ENCODE results near the gene TNFAIP2. TPM values are rescaled to one million over a fixed set of nuclear protein-coding genes. Genes with fewer than 3 reads are reported as not detected.

The TNFAIP2 gene
- total and polyA plus RNA-seq, 3 experiments from 2014 or later, result 0.70 to 1.4 TPM; not detected in 1

GRCh38 chr14:103142026-103142425, 18.8 kb downstream of the TNFAIP2 start:
- Histone ChIP-seq H3K4me3 (ENCODE audit: low read length) (no peak overlapping the region), H3K27me3 (ENCODE audit: insufficient read depth, low read length, poor library complexity, severe bottlenecking) (peaks cover 3% of the 10 kb centered on the region), H3K9me3 (ENCODE audit: low read length) (no peaks in the 10 kb centered on the region), H3K4me1 (ENCODE audit: insufficient read depth, low read length) (no peaks in the 10 kb centered on the region), H3K36me3 (ENCODE audit: insufficient read depth, low read length) (no peaks in the 10 kb centered on the region), H3K27ac (ENCODE audit: low read depth, low read length) (no peak overlapping the region)
- ChIA-PET POLR2A (no interaction called here), CTCF (interaction anchor here (1.0 kb wide), 1 partner anchor 37 kb away, joined by 5 read pairs; no protein-coding TSS in a partner anchor)
- Mint-ChIP-seq H3K4me1 (peaks cover 0 to 13% (median 6%) of the 10 kb centered on the region in 3 donors), H3K27me3 (peaks cover 21 to 60% of the 10 kb centered on the region in 2 donors), H3K27ac (peak overlapping the region in 1 of 8 donors; percentile 26), H3K4me3 (no peak overlapping the region), H3K9me3 (no peaks in the 10 kb centered on the region), H3K36me3 (no peaks in the 10 kb centered on the region)
- no peak for DNase-seq

GRCh38 chr14:103142721-103143302, 19.6 kb downstream of the TNFAIP2 start:
- Mint-ChIP-seq H3K9me3 (no peaks in the 10 kb centered on the region), H3K36me3 (no peaks in the 10 kb centered on the region), H3K27me3 (peaks cover 19 to 66% of the 10 kb centered on the region in 2 donors), H3K27ac (peak overlapping the region in 1 of 8 donors; percentile 26), H3K4me3 (no peak overlapping the region), H3K4me1 (peaks cover 0 to 13% (median 6%) of the 10 kb centered on the region in 3 donors)
- Histone ChIP-seq H3K27me3 (ENCODE audit: insufficient read depth, low read length, poor library complexity, severe bottlenecking) (peaks cover 3% of the 10 kb centered on the region), H3K36me3 (ENCODE audit: insufficient read depth, low read length) (no peaks in the 10 kb centered on the region), H3K9me3 (ENCODE audit: low read length) (no peaks in the 10 kb centered on the region), H3K4me1 (ENCODE audit: insufficient read depth, low read length) (no peaks in the 10 kb centered on the region), H3K4me3 (ENCODE audit: low read length) (no peak overlapping the region), H3K27ac (ENCODE audit: low read depth, low read length) (no peak overlapping the region)
- POLR2A ChIA-PET, result no interaction called here
- CTCF ChIA-PET, result interaction anchor here (1.0 kb wide), 1 partner anchor 38 kb away, joined by 5 read pairs; no protein-coding TSS in a partner anchor
- DNase-seq, result no peak

- H3K36me3 ChIP-seq (ENCODE audit: insufficient read depth, low read length), result no peaks in the 10 kb centered on the region
These were observed 20.2 kb downstream of the TNFAIP2 start for GRCh38 chr14:103143506-103143905.

GRCh38 chr14:103144085-103144484, 20.8 kb downstream of the TNFAIP2 start:
- no peaks in the 10 kb centered on the region for H3K9me3 Mint-ChIP-seq
- H3K4me1 ChIP-seq (ENCODE audit: insufficient read depth, low read length), result no peaks in the 10 kb centered on the region

More at GRCh38 chr14:103143506-103143905, 20.2 kb downstream of the TNFAIP2 start:
- Mint-ChIP-seq H3K36me3 (no peaks in the 10 kb centered on the region), H3K27ac (no peak overlapping the region), H3K27me3 (peaks cover 20 to 73% of the 10 kb centered on the region in 2 donors), H3K9me3 (no peaks in the 10 kb centered on the region), H3K4me1 (peaks cover 0 to 13% (median 6%) of the 10 kb centered on the region in 3 donors), H3K4me3 (no peak overlapping the region)
- Histone ChIP-seq H3K27ac (ENCODE audit: low read depth, low read length) (no peak overlapping the region), H3K27me3 (ENCODE audit: insufficient read depth, low read length, poor library complexity, severe bottlenecking) (peaks cover 3% of the 10 kb centered on the region), H3K4me3 (ENCODE audit: low read length) (no peak overlapping the region), H3K4me1 (ENCODE audit: insufficient read depth, low read length) (no peaks in the 10 kb centered on the region), H3K9me3 (ENCODE audit: low read length) (no peaks in the 10 kb centered on the region)
- no peak for DNase-seq
- ChIA-PET CTCF (no interaction called here), POLR2A (no interaction called here)

GRCh38 chr14:103146141-103146709, 23.0 kb downstream of the TNFAIP2 start:
- Mint-ChIP-seq H3K27me3 (peaks cover 17 to 71% of the 10 kb centered on the region in 2 donors), H3K27ac (no peak overlapping the region), H3K4me3 (no peak overlapping the region), H3K36me3 (no peaks in the 10 kb centered on the region), H3K4me1 (peaks cover 0 to 4% (median 0%) of the 10 kb centered on the region in 3 donors), H3K9me3 (no peaks in the 10 kb centered on the region)
- ChIA-PET CTCF (no interaction called here), POLR2A (no interaction called here)
- Histone ChIP-seq H3K4me3 (ENCODE audit: low read length) (no peak overlapping the region), H3K36me3 (ENCODE audit: insufficient read depth, low read length) (no peaks in the 10 kb centered on the region), H3K9me3 (ENCODE audit: low read length) (no peaks in the 10 kb centered on the region), H3K27me3 (ENCODE audit: insufficient read depth, low read length, poor library complexity, severe bottlenecking) (peaks cover 3% of the 10 kb centered on the region), H3K27ac (ENCODE audit: low read depth, low read length) (no peak overlapping the region), H3K4me1 (ENCODE audit: insufficient read depth, low read length) (no peaks in the 10 kb centered on the region)
- no peak for DNase-seq

More at GRCh38 chr14:103144085-103144484, 20.8 kb downstream of the TNFAIP2 start:
- DNase-seq, result no peak
- ChIA-PET CTCF (no interaction called here), POLR2A (no interaction called here)
- Histone ChIP-seq H3K27ac (ENCODE audit: low read depth, low read length) (no peak overlapping the region), H3K9me3 (ENCODE audit: low read length) (no peaks in the 10 kb centered on the region), H3K36me3 (ENCODE audit: insufficient read depth, low read length) (no peaks in the 10 kb centered on the region), H3K27me3 (ENCODE audit: insufficient read depth, low read length, poor library complexity, severe bottlenecking) (peaks cover 3% of the 10 kb centered on the region), H3K4me3 (ENCODE audit: low read length) (no peak overlapping the region)
- H3K4me3 Mint-ChIP-seq, result no peak overlapping the region
- H3K4me1 Mint-ChIP-seq, result peaks cover 0 to 13% (median 6%) of the 10 kb centered on the region in 3 donors
- no peaks in the 10 kb centered on the region for H3K36me3 Mint-ChIP-seq
- no peak overlapping the region for H3K27ac Mint-ChIP-seq
- peaks cover 21 to 76% of the 10 kb centered on the region in 2 donors for H3K27me3 Mint-ChIP-seq

- H3K9me3 ChIP-seq (ENCODE audit: low read length), result no peaks in the 10 kb centered on the region
- no peak for DNase-seq
- Mint-ChIP-seq H3K4me3 (no peak overlapping the region), H3K4me1 (no peaks in the 10 kb centered on the region), H3K27me3 (peaks cover 5 to 46% of the 10 kb centered on the region in 2 donors), H3K36me3 (no peaks in the 10 kb centered on the region), H3K27ac (no peak overlapping the region), H3K9me3 (no peaks in the 10 kb centered on the region)
- no peaks in the 10 kb centered on the region for H3K4me1 ChIP-seq (ENCODE audit: insufficient read depth, low read length)
- no peaks in the 10 kb centered on the region for H3K27me3 ChIP-seq (ENCODE audit: insufficient read depth, low read length, poor library complexity, severe bottlenecking)
- no peaks in the 10 kb centered on the region for H3K36me3 ChIP-seq (ENCODE audit: insufficient read depth, low read length)
- no peak overlapping the region for H3K27ac ChIP-seq (ENCODE audit: low read depth, low read length)
- ChIA-PET CTCF (interaction anchor here (1.1 to 1.6 kb wide), 2 partner anchors 9 to 45 kb away, joined by 3 to 4 read pairs; no protein-coding TSS in a partner anchor), POLR2A (no interaction called here)
- no peak overlapping the region for H3K4me3 ChIP-seq (ENCODE audit: low read length)
These were observed 26.3 kb downstream of the TNFAIP2 start for GRCh38 chr14:103149351-103150237.

GRCh38 chr14:103151270-103151945, 28.1 kb downstream of the TNFAIP2 start:
- Mint-ChIP-seq H3K9me3 (no peaks in the 10 kb centered on the region), H3K27me3 (peaks cover 5 to 36% of the 10 kb centered on the region in 2 donors), H3K4me3 (no peak overlapping the region), H3K27ac (no peak overlapping the region), H3K4me1 (no peaks in the 10 kb centered on the region), H3K36me3 (no peaks in the 10 kb centered on the region)
- POLR2A ChIA-PET, result no interaction called here
- no peak for DNase-seq
- Histone ChIP-seq H3K4me1 (ENCODE audit: insufficient read depth, low read length) (no peaks in the 10 kb centered on the region), H3K4me3 (ENCODE audit: low read length) (no peak overlapping the region), H3K27ac (ENCODE audit: low read depth, low read length) (no peak overlapping the region), H3K36me3 (ENCODE audit: insufficient read depth, low read length) (no peaks in the 10 kb centered on the region), H3K27me3 (ENCODE audit: insufficient read depth, low read length, poor library complexity, severe bottlenecking) (no peaks in the 10 kb centered on the region), H3K9me3 (ENCODE audit: low read length) (no peaks in the 10 kb centered on the region)
- CTCF ChIA-PET, result no interaction called here
